ENCODE results near the gene FLRT2.

FLRT2 gene

DNA sequence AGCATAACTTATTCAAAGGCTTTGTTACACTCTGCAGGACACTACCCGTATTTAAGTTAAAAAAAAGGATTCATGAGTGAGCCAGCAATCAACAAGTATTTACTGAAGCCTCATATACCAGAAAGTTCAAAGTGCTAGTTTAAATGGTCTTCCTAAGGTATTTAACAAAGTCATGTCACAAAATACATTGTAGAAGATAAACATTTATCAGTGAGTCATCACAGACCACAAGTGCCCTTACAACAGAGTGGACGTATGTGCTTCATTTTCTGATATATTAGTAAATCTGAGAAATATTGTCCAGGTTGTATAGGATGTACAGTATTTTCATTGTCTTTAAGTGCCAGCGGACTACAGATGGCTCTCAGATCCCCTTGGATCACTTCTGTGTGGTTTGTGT lies 24.2 kb downstream of the FLRT2 start:
- TF ChIP-seq, protein P1, sequence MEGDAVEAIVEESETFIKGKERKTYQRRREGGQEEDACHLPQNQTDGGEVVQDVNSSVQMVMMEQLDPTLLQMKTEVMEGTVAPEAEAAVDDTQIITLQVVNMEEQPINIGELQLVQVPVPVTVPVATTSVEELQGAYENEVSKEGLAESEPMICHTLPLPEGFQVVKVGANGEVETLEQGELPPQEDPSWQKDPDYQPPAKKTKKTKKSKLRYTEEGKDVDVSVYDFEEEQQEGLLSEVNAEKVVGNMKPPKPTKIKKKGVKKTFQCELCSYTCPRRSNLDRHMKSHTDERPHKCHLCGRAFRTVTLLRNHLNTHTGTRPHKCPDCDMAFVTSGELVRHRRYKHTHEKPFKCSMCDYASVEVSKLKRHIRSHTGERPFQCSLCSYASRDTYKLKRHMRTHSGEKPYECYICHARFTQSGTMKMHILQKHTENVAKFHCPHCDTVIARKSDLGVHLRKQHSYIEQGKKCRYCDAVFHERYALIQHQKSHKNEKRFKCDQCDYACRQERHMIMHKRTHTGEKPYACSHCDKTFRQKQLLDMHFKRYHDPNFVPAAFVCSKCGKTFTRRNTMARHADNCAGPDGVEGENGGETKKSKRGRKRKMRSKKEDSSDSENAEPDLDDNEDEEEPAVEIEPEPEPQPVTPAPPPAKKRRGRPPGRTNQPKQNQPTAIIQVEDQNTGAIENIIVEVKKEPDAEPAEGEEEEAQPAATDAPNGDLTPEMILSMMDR (IDR thresholded peaks at IDR 0.05; ENCODE audit: low read depth, low read length): no peak
- no peaks in the 10 kb centered on the region for H3K27me3 ChIP-seq (ENCODE audit: insufficient read depth, low read depth, severe bottlenecking)
- DNase-seq: no peak
- H3K36me3 ChIP-seq: no peaks in the 10 kb centered on the region
- H3K4me3 ChIP-seq (ENCODE audit: low read depth, low read length): no peak overlapping the region
- H3K27ac ChIP-seq: no peak overlapping the region
- no peaks in the 10 kb centered on the region for H3K9me3 ChIP-seq (ENCODE audit: severe bottlenecking)

DNA sequence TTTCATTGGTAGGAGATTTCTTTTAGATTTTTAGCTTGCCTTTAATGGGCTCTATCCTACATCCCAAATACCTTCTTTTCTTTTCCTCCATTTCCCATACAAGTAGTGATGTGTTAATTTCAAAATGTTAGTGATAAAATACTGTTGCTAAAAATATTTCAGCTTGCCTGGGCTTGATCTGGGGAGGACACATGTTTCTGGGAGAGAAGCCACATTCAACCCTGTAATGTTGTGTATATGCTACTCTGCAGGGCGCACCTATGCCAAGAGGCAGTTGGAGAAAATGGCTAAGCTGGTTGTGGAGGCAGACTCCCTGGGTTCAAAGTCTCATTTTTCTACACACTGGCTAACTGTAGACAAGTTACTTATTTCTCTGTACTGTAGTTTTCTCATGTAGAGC lies 26.3 kb downstream of the FLRT2 start:
- H3K4me3 ChIP-seq (ENCODE audit: low read depth, low read length): no peak overlapping the region
- H3K36me3 ChIP-seq: no peaks in the 10 kb centered on the region
- no peak for DNase-seq
- H3K27ac ChIP-seq: no peak overlapping the region
- TF ChIP-seq, protein P1 (IDR thresholded peaks at IDR 0.05; ENCODE audit: low read depth, low read length): no peak
- H3K9me3 ChIP-seq (ENCODE audit: severe bottlenecking): no peaks in the 10 kb centered on the region
- H3K27me3 ChIP-seq (ENCODE audit: insufficient read depth, low read depth, severe bottlenecking): no peaks in the 10 kb centered on the region

DNA sequence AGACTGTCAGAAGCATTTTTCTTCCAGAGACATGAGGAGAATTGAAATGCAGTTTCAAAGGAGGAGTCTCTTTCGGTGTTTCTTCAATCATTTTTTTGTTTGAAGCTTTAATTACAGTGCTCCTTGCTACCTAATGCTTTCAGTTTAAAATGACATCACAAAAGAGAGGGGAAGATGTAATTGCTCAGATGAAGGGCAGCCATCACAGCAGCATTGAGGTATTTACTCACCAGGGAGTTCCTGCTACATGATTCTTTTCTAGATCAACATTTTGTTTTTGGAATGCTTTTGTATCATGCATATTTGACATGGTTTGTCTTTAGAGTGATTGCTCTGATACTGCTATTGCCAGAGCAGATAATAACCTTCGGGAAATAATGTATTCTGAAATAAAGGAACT lies 28.6 kb downstream of the FLRT2 start:
- Histone ChIP-seq H3K9me3 (ENCODE audit: severe bottlenecking) (no peaks in the 10 kb centered on the region), H3K27me3 (ENCODE audit: insufficient read depth, low read depth, severe bottlenecking) (no peaks in the 10 kb centered on the region), H3K27ac (no peak overlapping the region), H3K36me3 (no peaks in the 10 kb centered on the region), H3K4me3 (ENCODE audit: low read depth, low read length) (no peak overlapping the region)
- no peak for DNase-seq
- TF ChIP-seq, protein P1 (IDR thresholded peaks at IDR 0.05; ENCODE audit: low read depth, low read length): no peak

- no peaks in the 10 kb centered on the region for H3K36me3 ChIP-seq
- TF ChIP-seq, protein P1 (IDR thresholded peaks at IDR 0.05; ENCODE audit: low read depth, low read length): no peak
- H3K4me3 ChIP-seq (ENCODE audit: low read depth, low read length): no peak overlapping the region
Measured at GRCh38 chr14:85562630-85563029, 32.7 kb downstream of the FLRT2 start.

GRCh38 chr14:85564841-85565527 lies 35.0 kb downstream of the FLRT2 start:
- no peaks in the 10 kb centered on the region for H3K27me3 ChIP-seq (ENCODE audit: insufficient read depth, low read depth, severe bottlenecking)
- DNase-seq: no peak
- no peaks in the 10 kb centered on the region for H3K36me3 ChIP-seq
- no peak overlapping the region for H3K4me3 ChIP-seq (ENCODE audit: low read depth, low read length)
- TF ChIP-seq, protein P1 (IDR thresholded peaks at IDR 0.05; ENCODE audit: low read depth, low read length): no peak
- no peak overlapping the region for H3K27ac ChIP-seq
- no peaks in the 10 kb centered on the region for H3K9me3 ChIP-seq (ENCODE audit: severe bottlenecking)

More at GRCh38 chr14:85562630-85563029, 32.7 kb downstream of the FLRT2 start:
- H3K27ac ChIP-seq: no peak overlapping the region
- DNase-seq: no peak
- H3K27me3 ChIP-seq (ENCODE audit: insufficient read depth, low read depth, severe bottlenecking): no peaks in the 10 kb centered on the region
- H3K9me3 ChIP-seq (ENCODE audit: severe bottlenecking): no peaks in the 10 kb centered on the region

DNA sequence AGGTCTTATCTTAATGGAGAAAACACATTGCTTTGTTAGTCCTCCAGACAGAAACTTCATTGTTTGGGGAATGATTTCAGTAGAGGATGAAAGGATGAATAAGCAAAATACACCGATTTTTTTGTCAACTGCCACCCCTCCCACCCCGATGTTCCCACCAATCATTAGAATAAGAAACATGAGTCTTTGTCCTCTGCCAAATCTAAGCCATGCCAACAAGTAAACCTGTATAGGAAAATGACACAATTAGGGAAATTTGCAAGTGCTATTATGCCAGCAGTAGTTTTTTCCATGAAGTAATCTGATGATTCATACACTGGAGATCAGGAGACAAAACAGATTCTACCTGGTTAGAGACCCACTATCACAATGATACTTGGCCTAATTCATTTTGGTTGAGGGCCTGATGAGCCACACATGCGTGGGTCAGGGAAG lies 35.9 kb downstream of the FLRT2 start:
- TF ChIP-seq, protein P1 (IDR thresholded peaks at IDR 0.05; ENCODE audit: low read depth, low read length): no peak
- no peak overlapping the region for H3K27ac ChIP-seq
- DNase-seq: no peak

More for the DNA sequence above, 35.9 kb downstream of the FLRT2 start:
- Histone ChIP-seq H3K4me3 (ENCODE audit: low read depth, low read length) (no peak overlapping the region), H3K27me3 (ENCODE audit: insufficient read depth, low read depth, severe bottlenecking) (no peaks in the 10 kb centered on the region), H3K36me3 (no peaks in the 10 kb centered on the region), H3K9me3 (ENCODE audit: severe bottlenecking) (no peaks in the 10 kb centered on the region)
